CD1c-positive myeloid dendritic cell (primary cell): ENCODE measurements around the gene TUBB8.
"Not testable (repeated sequence)": the region's sequence is repeated elsewhere in the genome, so short reads cannot be mapped to it uniquely, and the experiment has no call there.

ENCODE experiments used
- DNase-seq: peaks from one replicate; pipeline ENCODE4 v3.0.0-alpha.2; 2016; ENCODE audit errors: extremely low spot score

TUBB8 gene

DNA sequence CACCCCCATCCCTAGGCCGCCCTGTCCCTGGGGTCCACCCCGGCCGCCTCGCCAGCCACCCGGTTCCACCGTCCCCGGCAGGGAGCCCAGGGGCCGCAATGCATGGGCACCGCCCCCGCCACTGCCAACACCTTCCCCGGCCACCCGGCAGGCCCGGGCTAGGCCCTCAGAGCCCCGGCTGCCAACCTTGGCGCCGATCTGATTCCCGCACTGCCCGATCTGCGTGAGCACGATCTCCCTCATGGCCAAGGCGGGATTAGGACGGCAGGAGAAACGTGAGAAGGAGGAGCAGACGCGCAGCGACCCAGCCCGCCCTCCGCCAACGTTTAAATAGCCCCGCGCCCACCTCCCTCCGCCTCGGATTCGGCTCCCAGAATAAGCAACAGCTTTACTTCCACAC, at the start of gene TUBB8:
TUBB8 (minus strand) TSS at position 301 of the 400 bp plus-strand sequence; CDS start at position 243, 58 bp downstream.
- DNase-seq = no peak

DNA sequence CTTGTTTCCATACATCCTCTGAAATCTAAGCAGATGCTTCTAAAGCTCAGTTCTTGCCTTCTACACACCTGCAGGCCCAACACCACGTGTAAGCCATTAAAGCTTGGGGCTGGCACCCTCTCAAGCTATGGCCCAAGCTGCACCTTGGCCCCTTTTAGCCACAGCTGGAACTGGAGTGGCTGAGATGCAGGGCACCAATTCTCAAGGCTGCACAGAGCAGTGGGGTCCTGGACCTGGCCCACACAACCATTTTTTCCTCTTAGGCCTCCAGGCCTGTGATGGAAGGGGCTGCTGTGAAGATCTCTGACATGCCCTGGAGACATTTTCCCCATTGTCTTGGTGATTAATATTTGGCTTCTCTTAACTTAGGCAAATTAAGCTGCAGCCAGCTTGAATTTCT, 47.4 kb upstream of the TUBB8 start:
- no peak for DNase-seq

DNA sequence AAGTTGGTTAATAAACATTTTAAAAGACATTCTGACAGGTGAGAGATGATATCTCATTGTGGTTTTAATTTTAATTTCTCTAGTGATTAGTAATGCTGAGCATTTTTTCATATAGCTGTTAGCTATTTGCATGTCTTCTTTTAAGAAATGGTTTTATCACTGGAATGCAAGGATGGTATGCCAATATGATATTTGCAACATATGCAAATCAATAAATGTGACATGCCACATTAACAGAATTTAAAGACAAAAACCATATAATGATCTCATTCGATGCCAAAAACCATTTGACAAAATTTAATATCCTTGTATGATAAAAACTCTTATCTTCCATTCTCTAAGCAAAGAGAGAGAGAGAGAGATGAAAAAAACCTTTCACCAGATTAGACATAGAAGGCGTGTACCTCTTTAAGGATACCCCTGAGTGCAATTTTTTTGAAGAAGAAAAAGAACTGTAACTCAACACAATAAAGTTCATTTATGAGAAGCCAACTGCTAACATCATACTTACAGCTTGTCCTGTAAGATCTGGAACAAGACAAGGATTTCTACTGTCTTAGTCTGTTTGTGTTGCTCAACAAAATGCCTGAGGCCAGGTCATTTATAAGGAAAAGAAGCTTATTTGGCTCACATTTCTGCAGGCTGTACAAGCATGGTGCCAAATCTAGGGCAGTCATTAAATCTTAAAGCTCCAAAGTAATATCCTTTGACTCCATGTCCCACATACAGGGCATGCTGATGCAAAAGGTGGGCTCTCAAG, 46.4 kb upstream of the TUBB8 start:
- no peak for DNase-seq

DNA sequence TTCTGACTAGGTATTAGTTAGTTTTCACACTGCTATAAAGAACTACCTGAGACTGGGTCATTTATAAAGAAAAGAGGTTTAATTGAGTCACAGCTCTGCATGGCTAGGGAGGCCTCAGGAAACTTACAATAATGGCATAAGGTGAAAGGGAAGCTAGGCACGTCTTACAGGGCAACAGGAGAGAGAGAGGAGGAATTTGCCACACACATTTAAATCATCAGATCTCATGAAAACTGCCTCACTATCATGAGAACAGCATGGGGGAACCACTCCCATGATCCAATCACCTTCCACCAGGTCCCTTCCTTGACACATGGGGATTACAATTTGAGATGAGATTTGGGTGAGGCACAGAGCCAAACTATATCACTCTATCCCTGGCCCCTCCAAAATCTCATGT, 45.5 kb upstream of the TUBB8 start:
- DNase-seq = no peak

DNA sequence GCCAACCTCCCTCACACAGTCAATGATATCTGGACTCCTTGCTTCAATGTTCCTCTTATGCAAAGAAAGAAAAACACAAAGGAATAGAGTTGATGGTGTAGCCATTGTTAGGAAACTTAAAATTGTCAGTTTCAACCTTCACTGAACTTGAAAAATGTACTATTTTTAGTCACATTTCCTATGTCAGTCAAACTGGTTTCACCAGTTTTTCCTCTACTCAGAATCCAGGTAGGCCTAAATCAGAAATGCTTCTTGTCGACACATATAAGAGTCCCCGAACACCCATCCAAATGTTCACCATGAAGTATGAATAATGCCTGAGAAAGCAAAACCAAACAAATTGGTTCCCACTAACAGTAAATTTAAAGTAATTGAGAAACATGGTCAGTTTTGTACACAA, 43.8 kb upstream of the TUBB8 start:
- DNase-seq = no peak

DNA sequence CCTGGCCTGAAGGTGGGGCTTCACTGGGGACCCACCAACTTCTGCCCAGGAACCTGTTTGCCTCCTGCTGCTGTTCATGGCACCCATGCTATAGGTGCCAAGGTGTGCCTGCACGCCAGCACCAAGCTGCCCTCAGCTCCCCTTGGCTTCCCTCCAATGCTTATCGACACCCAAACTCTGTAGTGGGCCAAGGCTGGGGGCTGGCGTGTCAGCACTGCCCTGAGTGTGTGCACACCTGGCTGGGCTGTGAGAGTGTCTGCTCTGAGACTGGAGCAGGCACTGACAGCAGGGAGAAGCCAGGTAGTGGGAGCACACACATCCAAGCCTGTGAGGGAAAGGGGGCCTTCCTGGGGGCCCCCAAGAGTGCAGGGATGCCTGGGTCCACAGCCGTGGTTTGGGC, 43.1 kb upstream of the TUBB8 start:
- DNase-seq = no peak

DNA sequence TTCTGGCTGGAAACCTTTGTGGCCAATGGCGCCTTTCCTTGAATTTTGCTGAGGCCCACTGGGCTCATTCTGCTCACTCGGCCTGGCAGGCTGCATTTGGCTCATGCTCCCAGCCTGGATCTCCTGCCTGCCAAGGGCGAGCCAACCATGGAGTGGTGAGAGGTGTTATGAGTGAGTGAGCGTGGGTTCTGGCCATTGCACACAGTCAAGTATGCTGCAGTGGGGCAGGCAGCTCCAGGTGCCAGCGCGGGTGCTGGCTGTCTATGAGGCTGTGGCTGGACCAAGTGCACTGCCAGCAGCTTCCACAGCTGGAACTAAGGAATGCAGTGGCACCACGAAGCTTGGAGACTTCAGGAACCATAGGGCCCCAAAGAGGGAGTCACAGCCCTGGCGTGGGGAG, 42.2 kb upstream of the TUBB8 start:
- no peak for DNase-seq

DNA sequence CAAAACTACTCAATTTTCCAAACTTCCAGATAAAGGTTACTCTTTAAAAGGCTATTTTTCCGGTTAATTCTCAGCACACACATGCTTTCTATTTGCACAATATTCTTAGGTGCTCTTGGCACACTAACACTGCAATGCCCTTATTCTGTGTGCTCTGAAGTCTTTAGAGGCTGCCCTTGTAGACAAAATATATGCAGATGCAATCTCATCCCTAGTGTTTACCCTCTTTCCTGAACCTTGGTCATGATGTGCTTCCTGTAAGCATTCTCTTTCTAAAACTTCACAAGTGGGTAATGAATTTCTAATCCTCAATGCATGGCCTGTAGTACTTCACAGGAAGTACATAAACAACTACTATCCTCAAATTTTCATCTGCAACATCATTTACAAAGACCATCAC, 41.1 kb upstream of the TUBB8 start:
- no peak for DNase-seq

DNA sequence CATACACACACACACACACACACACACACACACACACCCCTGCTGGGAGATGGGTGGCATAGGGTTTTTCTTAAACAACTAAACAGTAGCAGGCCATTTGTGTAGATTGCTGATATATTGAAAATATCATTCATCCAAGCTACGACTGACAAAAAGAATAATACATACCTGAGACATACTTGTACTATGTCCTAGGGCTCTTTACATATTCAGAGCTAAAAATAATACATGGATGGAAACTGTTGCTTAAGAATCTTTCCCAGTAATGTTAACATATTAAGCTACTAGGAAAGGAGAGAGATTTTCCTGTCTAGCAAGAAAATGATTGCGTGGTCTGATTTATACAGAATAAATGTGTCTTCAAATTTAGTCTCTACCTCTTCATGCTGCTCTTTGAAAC, 40.2 kb upstream of the TUBB8 start:
- DNase-seq = no peak

DNA sequence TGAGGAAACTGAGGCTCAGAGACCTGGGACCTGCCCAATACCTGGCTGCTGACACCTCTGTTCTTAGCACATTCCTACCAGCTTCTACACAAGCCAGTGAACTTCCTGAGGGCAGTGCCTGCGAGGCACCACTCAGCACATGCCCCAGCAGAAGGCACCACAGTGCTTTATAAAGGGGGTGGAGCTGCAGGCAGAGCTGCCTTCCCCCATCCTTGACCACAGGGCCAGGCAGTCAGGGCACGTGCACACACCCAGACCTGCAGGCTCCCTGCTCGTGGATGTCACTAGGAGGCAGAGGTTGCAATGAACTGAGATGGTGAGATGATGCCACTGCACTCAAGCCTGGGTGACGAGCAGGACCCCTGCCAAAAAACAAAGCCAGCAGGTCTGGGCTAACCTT, 39.2 kb upstream of the TUBB8 start:
- no peak for DNase-seq

DNA sequence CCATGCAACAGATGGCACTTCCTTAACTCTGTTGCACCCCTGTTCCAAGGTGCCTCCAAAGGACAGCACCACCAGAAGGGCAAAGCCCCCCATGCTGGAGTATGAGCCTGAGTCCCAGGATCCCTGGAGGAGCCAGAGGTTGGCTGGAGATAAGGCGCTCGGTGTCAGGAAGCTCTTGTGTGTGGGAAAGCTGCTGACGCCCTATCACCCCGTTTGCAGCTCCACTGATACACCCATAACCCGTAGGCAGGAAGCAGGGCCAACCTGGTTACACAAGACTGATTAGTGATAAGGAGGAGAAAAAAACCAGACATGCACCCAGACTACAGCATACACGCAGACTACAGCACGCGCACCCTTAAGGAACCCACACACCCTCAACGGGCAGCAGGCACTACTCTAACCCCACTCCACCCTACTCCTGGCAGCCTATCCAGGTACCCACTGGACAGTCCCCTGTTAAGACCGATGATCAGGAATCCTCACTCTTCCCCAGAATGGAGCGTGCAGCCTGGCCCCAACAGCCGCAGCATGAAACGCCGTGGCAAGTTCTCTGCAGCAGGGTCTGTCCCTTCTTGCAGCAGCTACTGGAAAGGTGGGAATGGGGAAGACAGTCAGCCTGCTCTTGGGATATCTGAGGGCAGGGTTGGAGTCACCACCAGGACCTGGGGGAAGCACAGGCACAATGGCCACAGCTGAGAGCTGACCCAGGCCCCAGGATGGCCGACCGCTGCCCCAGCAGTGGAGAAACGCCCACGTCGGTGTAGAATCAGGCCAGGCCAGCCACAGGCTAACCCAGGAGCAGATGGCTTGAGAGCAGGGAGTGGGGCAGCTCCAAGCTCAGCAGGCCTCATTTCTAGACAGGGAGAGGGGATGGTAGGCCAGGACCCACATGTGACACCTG, 38.3 kb upstream of the TUBB8 start:
- no peak for DNase-seq

DNA sequence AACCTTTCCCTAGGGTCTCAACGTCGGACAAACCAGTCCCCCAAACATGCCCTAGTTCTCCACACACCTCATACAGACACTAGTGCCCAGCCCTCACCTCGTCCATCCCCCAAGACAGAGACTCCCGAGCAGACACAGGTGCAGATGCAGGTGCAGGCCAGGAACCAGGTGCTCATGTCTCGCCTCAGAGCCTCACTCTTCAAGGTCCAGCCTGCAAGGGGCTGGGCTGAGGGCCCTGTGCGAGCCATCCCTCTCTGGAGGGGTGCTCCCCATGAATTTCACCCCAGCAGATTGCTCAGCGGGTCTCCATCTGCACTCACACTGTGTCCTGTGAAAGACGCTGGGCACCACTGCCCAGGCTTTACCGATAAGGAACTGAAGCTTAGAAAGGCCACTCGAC, 36.9 kb upstream of the TUBB8 start:
- DNase-seq = no peak

DNA sequence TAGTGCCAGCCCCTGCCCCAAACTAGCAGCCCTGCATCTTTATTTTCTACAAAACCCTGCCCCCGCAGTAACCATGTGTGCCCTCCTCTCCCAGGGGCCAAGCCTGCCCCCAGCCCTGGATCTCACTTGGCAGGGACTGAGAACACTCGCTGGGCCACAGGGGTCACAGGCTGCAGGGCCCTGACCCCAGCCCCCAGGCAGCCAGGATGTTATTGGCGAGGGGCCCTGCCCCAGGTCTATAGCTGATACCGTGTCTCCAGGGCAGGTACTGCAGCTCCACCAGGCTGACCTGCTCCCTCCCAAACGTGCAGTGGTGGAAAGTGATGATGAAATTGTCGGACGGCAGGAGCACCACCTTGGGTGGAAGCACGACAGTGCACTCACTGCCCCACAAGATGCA, 35.9 kb upstream of the TUBB8 start:
- no peak for DNase-seq

DNA sequence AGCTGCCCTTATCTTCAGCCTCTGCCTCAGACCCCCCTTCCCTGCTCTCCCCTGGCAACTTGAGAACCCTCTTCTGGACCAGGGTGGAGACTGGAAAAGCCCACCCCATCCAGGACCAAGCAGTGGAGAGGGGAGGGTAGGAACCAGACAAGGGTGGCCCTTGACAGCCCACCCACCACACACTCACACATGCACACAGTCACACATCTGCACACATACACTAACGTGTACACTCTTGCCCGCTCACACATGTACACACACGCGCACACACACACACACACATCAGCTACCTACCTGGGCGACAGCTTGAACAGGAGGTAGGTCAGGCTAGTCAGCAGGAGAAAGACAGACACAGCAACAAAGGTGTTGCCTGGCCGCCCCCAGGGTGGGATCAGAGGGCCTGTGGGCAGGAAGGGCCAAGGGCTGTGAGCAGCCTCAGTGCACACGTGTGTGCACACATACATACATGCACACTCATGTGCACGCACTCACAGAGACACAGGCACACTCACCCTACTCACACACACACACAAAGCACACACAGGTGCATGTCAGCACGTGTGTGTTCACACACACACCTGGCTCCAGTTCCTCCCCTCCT, 34.9 kb upstream of the TUBB8 start:
- DNase-seq = no peak

DNA sequence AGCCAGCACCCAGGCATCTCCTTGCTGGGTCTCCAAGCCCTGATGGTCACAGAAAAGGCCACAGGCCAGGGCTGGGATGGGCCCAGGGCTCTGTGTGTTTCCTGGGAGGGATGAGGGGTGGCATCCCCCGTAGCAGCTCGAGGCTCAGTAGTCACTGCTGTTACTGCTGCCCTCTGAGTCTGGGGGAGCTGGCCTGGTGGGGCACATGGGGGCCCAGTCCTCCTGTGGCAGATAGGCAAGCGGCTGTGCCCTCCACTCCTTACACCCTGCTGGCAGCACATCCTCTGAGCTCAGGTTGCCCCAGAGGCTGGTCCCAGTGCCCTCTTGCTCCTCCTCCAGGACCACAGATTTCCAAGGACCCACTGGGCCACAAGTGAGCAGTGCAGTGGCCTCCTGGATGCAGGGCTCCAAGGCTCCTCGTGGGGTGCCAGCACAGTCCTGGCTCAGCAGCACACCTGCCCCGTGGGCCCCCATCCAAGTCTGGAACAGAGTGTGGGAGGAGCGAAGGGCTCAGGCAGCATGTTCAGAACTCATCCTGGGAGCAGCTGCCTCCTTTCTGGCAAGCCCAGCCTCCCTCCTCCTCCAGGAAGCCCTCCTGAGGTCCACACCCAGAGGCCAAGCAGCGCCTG, 31.5 kb upstream of the TUBB8 start:
- no peak for DNase-seq

DNA sequence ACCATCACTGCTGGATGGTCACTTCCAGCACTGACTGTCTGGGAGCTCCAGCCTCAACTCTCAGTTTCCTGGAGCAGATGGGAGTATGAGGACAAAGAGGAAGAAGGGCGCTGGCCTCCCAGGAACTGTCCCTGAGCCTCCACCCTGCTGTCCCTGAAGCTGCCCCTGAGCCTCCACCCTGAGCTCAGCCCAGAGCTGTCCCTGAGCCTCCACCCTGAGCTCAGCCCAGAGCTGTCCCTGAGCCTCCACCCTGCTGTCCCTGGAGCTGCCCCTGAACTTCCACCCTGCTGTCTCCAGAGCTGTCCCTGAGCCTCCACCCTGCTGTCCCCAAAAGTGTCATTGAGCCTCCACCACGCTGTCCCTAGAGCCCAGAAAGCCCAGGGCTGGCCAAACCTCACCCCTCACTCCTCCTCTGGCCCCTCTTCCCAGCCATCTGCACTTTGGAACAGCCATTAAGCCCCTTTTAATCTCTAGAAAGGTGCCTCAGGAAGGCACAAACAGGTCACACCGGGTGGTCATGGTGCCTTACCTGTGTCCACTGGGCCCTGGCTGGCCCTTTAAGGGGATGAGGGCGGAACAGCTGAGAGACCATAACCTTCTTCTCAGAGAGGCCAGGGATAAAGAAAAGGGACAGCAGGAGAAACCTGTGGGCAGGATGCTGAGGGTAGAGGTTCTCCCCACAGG, 30.6 kb upstream of the TUBB8 start:
- no peak for DNase-seq

DNA sequence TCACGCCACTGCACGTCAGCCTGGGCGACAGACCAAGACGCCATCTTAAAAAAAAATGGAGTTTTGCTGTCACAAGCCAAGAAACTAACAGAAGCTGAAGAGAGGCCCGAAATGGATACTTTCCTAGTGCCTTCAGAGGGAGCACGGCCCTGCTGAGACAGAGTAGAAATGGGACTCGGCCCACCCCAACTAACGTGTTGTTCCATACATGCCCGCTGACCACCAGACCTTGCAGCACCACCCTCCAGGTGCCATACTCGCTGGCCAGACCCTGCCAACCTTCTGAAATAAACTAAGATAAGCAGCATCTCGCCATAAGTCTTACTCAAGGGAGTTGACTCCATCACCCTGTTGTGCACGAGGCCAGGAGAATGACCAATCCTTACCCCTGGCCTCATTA, 29.5 kb upstream of the TUBB8 start:
- DNase-seq = no peak

DNA sequence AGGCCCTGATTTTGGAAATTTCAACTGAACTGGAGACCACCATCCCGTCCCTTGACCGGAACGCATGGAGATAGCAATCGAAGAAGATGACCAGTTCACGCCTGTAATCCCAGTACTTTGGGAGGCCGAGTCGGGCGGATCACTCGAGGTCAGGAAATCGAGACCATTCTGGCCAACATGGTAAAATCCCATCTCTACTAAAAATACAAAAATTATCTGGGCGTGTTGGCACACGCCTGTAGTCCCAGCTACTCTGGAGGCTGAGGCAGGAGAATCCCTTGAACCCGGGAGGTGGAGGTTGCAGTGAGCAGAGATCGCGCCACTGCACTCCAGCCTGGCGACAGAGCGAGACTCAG, 25.1 kb upstream of the TUBB8 start:
- DNase-seq = not testable (repeated sequence)

DNA sequence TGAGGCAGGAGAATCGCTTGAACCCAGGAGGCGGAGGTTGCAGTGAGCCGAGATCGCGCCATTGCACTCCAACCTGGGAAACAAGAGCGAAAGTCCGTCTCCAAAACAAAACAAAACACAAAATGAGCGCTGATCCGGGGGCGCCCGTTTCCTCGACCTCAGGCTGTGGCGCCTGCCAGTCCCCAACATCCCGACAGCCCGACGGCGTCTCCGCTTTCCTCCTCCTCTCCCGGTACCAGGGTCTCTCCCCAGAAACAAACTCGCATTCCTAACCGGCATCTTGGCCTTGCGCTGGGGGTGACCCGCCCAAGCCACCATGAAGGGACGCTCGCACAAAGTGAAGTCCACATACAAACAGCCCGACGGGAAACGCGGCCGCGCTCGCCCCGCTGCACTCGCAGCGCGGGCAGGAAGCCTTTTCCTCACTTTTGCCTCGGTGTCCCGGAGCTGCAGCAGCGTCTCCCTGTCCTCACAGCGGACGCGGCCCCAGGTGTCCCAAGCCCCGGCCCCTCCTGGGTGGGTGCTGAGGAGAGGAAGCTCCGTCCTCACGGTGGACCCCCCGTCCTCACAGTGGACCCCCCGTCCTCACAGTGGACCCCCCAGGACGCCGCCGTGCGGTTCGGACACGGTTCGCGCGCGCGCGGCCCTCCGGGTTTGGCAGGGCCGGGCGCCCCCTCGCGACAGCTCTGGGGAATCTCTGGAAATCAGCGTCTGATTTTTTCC, 24.6 kb upstream of the TUBB8 start:
- peak; percentile 47 for DNase-seq

DNA sequence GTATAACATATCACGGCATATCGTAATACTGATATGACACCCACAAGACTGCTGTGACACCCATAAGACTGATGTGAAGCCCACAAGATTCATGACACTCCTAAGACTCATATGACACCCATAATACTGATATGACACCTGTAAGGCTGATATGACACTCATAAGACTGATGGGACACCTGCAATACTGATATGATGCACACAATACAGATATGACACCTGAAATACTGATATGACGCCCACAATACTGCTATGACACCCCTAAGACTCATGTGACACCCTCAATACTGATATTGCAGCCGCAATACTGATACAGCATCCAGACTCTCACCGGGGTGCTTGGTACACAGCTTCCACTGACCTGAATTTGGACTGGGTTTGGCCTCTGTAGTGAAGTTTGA, 19.1 kb upstream of the TUBB8 start:
- DNase-seq = not testable (repeated sequence)

DNA sequence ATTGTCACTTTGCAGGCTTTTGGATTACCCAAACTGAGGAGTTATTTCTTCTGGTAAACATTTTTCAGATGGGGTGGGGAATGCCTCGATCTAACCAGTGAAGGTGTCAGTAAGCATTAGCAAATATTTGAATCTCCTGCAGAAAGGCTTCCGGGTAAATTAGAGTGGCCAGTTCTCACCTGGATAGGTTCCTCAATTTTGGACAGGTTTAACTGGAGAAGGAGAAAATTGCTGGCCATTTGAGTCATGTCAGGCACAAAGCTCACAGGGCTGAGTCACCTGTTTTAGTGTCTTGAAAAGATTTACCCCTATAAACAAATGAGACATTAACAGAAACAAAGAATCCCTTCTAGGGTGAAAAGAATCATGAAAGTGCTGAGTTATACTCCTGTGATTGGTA, 830 bp upstream of the TUBB8 start:
- not testable (repeated sequence) for DNase-seq
